Limb (tissue), 2 donors: ENCODE measurements around the gene ANKDD1A.

Experiments used
- DNase-seq, 2 donors: peaks; one replicate each; pipeline ENCODE4 v3.0.0-alpha.2; 2016; ENCODE audit errors: extremely low spot score in 2 of 2

Gene ANKDD1A

GRCh38 chr15:64911311-64912186 is at the start of gene ANKDD1A:
Gene ANKDD1A (plus strand): TSS chr15:64911902. CDS start chr15:64911931, 29 bp downstream.
- DNase-seq = peak; percentile 82 to 85

- DNase-seq = no peak
These were observed 49.7 kb upstream of the ANKDD1A start for GRCh38 chr15:64861960-64862359.

- no peak for DNase-seq
These were observed 49.3 kb upstream of the ANKDD1A start for GRCh38 chr15:64862408-64862807.

GRCh38 chr15:64864068-64864467 is 47.6 kb upstream of the ANKDD1A start:
- peak; percentile 54 to 65 for DNase-seq

- no peak for DNase-seq
These were observed 46.3 kb upstream of the ANKDD1A start for GRCh38 chr15:64865126-64865997.

GRCh38 chr15:64865998-64866520 is 45.6 kb upstream of the ANKDD1A start:
- DNase-seq = no peak

GRCh38 chr15:64869501-64869900 is 42.2 kb upstream of the ANKDD1A start:
- no peak for DNase-seq

- DNase-seq = no peak
These were observed 41.3 kb upstream of the ANKDD1A start for GRCh38 chr15:64870353-64870752.

- DNase-seq = no peak
These were observed 36.0 kb upstream of the ANKDD1A start for GRCh38 chr15:64875641-64876223.

GRCh38 chr15:64877435-64877834 is 34.3 kb upstream of the ANKDD1A start:
- DNase-seq = peak in 1 of 2 donors; percentile 57

GRCh38 chr15:64878705-64879104 is 33.0 kb upstream of the ANKDD1A start:
- DNase-seq = no peak

- no peak for DNase-seq
These were observed 28.6 kb upstream of the ANKDD1A start for GRCh38 chr15:64883100-64883581.

- DNase-seq = peak in 1 of 2 donors; percentile 65
These were observed 27.6 kb upstream of the ANKDD1A start for GRCh38 chr15:64883997-64884511.

GRCh38 chr15:64884679-64885078 is 27.0 kb upstream of the ANKDD1A start:
- no peak for DNase-seq

- no peak for DNase-seq
These were observed 23.4 kb upstream of the ANKDD1A start for GRCh38 chr15:64888336-64888735.

GRCh38 chr15:64891561-64891960 is 20.1 kb upstream of the ANKDD1A start:
- no peak for DNase-seq

GRCh38 chr15:64892847-64893403 is 18.8 kb upstream of the ANKDD1A start:
- DNase-seq = no peak

- peak; percentile 91 to 98 for DNase-seq
These were observed 18.0 kb upstream of the ANKDD1A start for GRCh38 chr15:64893481-64894394.

GRCh38 chr15:64894395-64895056 is 17.2 kb upstream of the ANKDD1A start:
- DNase-seq = peak in 1 of 2 donors; percentile 56
